Measurements from ENCODE around the gene RELN. TPM values are rescaled to one million over a fixed set of nuclear protein-coding genes. Genes with fewer than 3 reads are reported as not detected.

RELN gene
- total and polyA plus RNA-seq, 2 of the 13 experiments (the other 11 are each of a cell fraction or from before 2014, with no cell fraction given), result 315 to 332 TPM

DNA sequence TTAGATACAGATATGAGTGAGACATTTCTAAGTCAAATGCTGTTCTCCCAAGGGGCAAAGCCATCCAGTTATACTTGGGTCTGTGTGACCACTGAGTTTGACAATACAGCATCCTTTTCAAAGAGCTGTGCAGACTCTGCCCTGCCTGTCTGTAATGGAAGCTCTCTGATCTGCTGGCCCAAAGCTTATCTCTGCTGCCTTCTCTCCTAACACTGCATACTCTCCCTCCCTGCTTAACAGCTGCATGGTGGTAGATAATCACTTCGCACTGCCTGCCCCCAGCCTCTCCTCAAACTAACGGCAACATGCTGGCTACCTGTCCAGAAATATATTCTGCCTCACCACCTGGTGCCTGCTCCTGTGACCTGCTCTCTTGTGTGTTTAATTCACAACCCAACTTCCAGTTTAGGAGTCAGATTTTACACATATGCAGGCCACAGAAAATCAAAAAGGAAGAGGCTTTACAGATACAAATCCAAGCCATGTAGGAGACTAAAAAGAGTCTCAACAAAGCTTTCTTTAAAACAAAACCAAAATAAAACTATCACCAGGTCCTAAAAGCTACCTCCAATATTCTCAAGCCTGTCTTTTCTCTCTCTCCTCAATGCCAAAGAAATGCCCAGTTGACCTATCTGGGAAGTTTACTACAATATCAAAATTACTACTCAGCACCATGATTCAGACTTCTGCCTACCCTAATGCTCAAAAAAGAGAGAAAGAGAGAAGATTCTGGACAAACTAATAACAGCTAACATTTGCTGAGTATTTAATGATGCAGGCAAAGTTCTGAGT is 145.6 kb downstream of the RELN start:
- intact Hi-C loops (cut with micrococcal nuclease; ENCODE audit: unreplicated experiment) (no loop called here), in situ Hi-C loops (cut with HindIII; ENCODE audit: extremely low pct_ligation_motif_present, low pct_unique_long_range_greater_than_20kb) (no loop called here)
- no peak overlapping the region for H3K4me3 ChIP-seq (replicated peaks in 1 of 3; ENCODE audit: insufficient read depth in 1 of 3, low read depth in 2 of 3, low read length in 3 of 3)
- H3K27ac ChIP-seq (ENCODE audit: extremely low read length, insufficient read depth, low read length), result no peak overlapping the region
- no peak for DNase-seq (ENCODE audit: low spot score)
- H3K4me2 ChIP-seq (ENCODE audit: low read depth, low read length), result no peak overlapping the region
- H2AFZ ChIP-seq (ENCODE audit: low read length), result no peak overlapping the region
- ATAC-seq, result peak; percentile 24; the same call in 1 of the 3 replicates
- peaks cover 2% of the 10 kb centered on the region; the same call in 1 of the 2 replicates for H4K20me1 ChIP-seq (ENCODE audit: insufficient read depth, low read length)
- no TSS peak for BruUV-seq (replicated peaks)
- POLR2A ChIA-PET, result no interaction called here
- no peak for FAIRE-seq
- no peaks in the 10 kb centered on the region for H3K27me3 ChIP-seq (ENCODE audit: control insufficient read depth in 1 of 2, insufficient read depth in 2 of 2, low read length in 2 of 2)
- WGBS (ENCODE audit: low lambda C conversion rate), result 88% methylated on average over 2 of the region's 2 CpGs
- no peak overlapping the region for H3K9ac ChIP-seq (ENCODE audit: insufficient read depth, low read depth, low read length)
- H3K9me3 ChIP-seq (ENCODE audit: low read length), result no peaks in the 10 kb centered on the region
- no peak for TF ChIP-seq NCOA2 (CRISPR knock-in tag; IDR thresholded peaks at IDR 0.05)
- TF ChIP-seq ZNF720 (CRISPR knock-in tag; IDR thresholded peaks at IDR 0.05), result no peak
- TF ChIP-seq GATAD2A (CRISPR knock-in tag; IDR thresholded peaks at IDR 0.05), result no peak
- TF ChIP-seq RBM22 (optimal IDR thresholded peaks at IDR 0.05; ENCODE audit: low read length), result peak; percentile 54
- TF ChIP-seq ZXDC (CRISPR knock-in tag; IDR thresholded peaks at IDR 0.05), result no peak
- TF ChIP-seq ZNF75D (CRISPR knock-in tag; IDR thresholded peaks at IDR 0.05; ENCODE audit: borderline replicate concordance), result no peak
- no peaks in the 10 kb centered on the region; a peak in 2 of 5 replicates for H3K36me3 ChIP-seq (replicated peaks in 1 of 2; ENCODE audit: control insufficient read depth in 1 of 2, insufficient read depth in 2 of 2, low read length in 2 of 2)
- H3K79me2 ChIP-seq (ENCODE audit: insufficient read depth, low read length), result peaks cover 12% of the 10 kb centered on the region
- H3K4me1 ChIP-seq (ENCODE audit: insufficient read depth, low read length), result peaks cover 7% of the 10 kb centered on the region; the same call in 1 of the 2 replicates
- CTCF ChIA-PET (ENCODE audit: low intra/inter-chr PET ratio, low total read pairs), result no interaction called here
